Measurements from ENCODE around the gene PSMA2. TPM values are rescaled to one million over a fixed set of nuclear protein-coding genes. Genes with fewer than 3 reads are reported as not detected.

PSMA2 gene
- total RNA-seq: 100 to 1,000 TPM in 1 of 4 donors, 10 to 100 TPM in 3; 33.1 to 123 (median 81.4) TPM

DNA sequence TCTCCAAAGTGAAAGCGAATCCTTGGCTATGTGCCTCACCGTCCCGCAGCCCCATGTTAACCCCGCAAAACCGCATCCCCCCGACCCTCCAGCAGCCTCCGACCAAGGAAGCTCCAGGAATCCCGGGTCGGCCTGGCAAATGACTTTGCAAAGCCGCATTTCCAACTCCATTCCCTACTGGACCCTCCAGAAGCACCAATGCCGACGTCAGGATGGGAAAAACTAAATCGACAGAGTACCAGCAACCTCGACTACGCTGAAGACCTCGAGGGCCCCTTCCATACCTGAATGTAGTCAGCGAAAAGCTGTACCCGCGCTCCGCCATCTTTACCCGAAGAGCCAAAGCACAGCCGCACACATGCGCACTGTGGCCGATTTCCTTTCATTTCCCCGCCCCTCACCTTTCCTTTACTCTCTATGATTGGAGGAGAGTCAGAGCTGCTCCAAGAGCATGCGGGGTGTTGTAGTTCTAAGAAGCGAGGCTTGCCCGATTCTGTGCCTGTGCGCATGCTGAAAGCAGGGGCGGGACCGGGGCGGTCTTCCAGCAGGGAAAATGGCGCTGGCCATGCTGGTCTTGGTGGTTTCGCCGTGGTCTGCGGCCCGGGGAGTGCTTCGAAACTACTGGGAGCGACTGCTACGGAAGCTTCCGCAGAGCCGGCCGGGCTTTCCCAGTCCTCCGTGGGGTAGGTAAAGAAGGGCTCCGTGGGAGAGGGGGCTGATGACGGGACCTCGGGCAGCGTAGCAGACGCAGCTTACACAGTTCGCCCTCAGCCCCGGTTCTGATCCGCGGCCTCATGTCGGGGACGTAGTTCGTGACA is at the start of gene PSMA2, which contains the start of gene MRPL32:
Gene PSMA2, minus strand, starts transcription at position 341 of the 818 bp plus-strand sequence. Its CDS starts 16 bp downstream, at position 325.
Gene MRPL32, plus strand, starts transcription at position 543 of the 818 bp plus-strand sequence. Its CDS starts 11 bp downstream, at position 554.
- Histone ChIP-seq H3K4me1 (peaks cover 15 to 64% (median 41%) of the 10 kb centered on the region in 3 donors), H3K27ac (peak within 1 kb of the TSS; percentile 86 to 96 (median 90)), H3K4me3 (peak within 1 kb of the TSS; percentile 61 to 95 (median 88)), H3K36me3 (peaks cover 0 to 29% (median 9%) of the 10 kb centered on the region in 3 donors), H3K9me3 (no peaks in the 10 kb centered on the region), H3K27me3 (no peaks in the 10 kb centered on the region)
- DNase-seq: peak; percentile 84
- intact Hi-C loops (cut with DNase I): no loop called here
- 0% methylated on average over 20 to 29 of the region's 56 CpGs for WGBS, 2 donors
- TF ChIP-seq, protein P1, sequence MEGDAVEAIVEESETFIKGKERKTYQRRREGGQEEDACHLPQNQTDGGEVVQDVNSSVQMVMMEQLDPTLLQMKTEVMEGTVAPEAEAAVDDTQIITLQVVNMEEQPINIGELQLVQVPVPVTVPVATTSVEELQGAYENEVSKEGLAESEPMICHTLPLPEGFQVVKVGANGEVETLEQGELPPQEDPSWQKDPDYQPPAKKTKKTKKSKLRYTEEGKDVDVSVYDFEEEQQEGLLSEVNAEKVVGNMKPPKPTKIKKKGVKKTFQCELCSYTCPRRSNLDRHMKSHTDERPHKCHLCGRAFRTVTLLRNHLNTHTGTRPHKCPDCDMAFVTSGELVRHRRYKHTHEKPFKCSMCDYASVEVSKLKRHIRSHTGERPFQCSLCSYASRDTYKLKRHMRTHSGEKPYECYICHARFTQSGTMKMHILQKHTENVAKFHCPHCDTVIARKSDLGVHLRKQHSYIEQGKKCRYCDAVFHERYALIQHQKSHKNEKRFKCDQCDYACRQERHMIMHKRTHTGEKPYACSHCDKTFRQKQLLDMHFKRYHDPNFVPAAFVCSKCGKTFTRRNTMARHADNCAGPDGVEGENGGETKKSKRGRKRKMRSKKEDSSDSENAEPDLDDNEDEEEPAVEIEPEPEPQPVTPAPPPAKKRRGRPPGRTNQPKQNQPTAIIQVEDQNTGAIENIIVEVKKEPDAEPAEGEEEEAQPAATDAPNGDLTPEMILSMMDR (IDR thresholded peaks at IDR 0.05): no peak
- TF ChIP-seq POLR2A (IDR thresholded peaks at IDR 0.05): peak in 3 of 4 donors; percentile 28 to 65 (median 32)

DNA sequence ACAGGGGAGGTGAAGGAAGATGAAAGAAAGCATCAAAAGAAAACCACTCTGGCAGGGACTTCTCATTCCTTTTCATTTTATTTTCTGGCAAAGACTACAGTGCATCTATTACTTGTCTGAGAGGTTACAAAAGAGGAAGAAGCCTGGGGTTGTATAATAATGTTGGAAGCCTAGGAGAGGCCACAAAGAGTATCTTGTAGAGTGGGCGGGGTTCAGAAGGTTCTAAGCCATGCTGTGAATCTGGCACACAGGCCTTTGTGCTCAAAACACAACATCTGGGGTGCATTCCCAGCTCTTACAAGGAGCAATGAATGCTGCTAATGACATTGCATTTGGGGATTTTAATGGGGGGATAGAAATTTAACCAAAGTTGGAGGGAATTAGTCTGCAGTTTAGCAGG is 49.6 kb upstream of the PSMA2 start:
- no peaks in the 10 kb centered on the region for H3K36me3 ChIP-seq
- H3K9me3 ChIP-seq: no peaks in the 10 kb centered on the region
- H3K4me1 ChIP-seq: peaks cover 0 to 4% (median 0%) of the 10 kb centered on the region in 3 donors
- intact Hi-C loops (cut with DNase I): no loop called here
- TF ChIP-seq, protein P1 (IDR thresholded peaks at IDR 0.05): no peak
- no peak for TF ChIP-seq POLR2A (IDR thresholded peaks at IDR 0.05)
- DNase-seq: no peak
- H3K27ac ChIP-seq: no peak overlapping the region
- H3K27me3 ChIP-seq: no peaks in the 10 kb centered on the region
- 53 to 63% methylated on average over 1 of the region's 1 CpG for WGBS, 2 donors
- no peak overlapping the region for H3K4me3 ChIP-seq

DNA sequence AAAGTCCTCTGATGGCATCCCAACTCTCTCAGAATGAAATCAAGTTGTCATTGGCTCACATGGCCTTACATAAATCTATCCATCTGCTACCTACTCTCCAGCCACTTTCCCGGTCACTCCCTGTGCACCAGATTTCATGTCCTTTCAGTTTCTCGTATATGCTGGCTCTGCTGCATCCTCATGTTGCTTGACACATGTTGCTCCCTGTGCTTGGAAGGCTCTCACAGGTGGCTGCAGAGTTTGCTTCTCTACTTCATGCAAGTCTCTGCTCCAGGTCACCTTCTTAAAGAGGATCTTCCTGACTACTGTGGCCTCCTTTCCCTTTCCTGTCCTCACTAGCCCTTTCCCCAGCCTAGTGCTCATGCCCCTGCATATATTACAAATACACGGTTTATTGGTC is 48.5 kb upstream of the PSMA2 start:
- no peak overlapping the region for H3K4me3 ChIP-seq
- TF ChIP-seq, protein P1 (IDR thresholded peaks at IDR 0.05): no peak
- no peak for TF ChIP-seq POLR2A (IDR thresholded peaks at IDR 0.05)
- no peaks in the 10 kb centered on the region for H3K36me3 ChIP-seq
- no peak overlapping the region for H3K27ac ChIP-seq
- intact Hi-C loops (cut with DNase I): no loop called here
- peaks cover 0 to 4% (median 0%) of the 10 kb centered on the region in 3 donors for H3K4me1 ChIP-seq
- no peak for DNase-seq
- no peaks in the 10 kb centered on the region for H3K27me3 ChIP-seq
- WGBS, 2 donors: 51 to 64% methylated on average over 3 of the region's 3 CpGs
- H3K9me3 ChIP-seq: no peaks in the 10 kb centered on the region

DNA sequence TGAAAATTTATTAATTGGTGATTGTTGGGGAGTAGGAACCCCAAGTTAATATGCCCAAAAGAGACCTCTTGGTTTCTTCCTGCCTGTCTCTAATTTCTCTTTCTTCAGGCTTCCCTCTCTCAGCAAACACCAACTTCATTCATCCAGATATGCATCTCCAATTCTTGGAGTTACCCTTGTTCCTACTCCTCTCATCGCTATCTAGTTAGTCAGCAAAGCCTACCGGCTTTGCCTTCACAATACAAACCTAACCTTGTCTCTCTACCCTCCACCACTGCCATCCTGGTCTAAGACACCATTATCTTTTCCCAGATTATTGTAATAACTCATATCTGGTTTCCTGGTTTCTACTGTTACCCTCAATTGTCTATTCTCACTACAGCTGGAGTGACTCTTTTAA is 48.1 kb upstream of the PSMA2 start:
- no peak overlapping the region for H3K27ac ChIP-seq
- intact Hi-C loops (cut with DNase I): no loop called here
- H3K36me3 ChIP-seq: no peaks in the 10 kb centered on the region
- peaks cover 0 to 4% (median 0%) of the 10 kb centered on the region in 3 donors for H3K4me1 ChIP-seq
- no peaks in the 10 kb centered on the region for H3K9me3 ChIP-seq
- DNase-seq: no peak
- WGBS, 2 donors: 48 to 96% methylated on average over 2 of the region's 2 CpGs
- H3K27me3 ChIP-seq: no peaks in the 10 kb centered on the region
- no peak overlapping the region for H3K4me3 ChIP-seq
- TF ChIP-seq, protein P1 (IDR thresholded peaks at IDR 0.05): no peak
- TF ChIP-seq POLR2A (IDR thresholded peaks at IDR 0.05): no peak

DNA sequence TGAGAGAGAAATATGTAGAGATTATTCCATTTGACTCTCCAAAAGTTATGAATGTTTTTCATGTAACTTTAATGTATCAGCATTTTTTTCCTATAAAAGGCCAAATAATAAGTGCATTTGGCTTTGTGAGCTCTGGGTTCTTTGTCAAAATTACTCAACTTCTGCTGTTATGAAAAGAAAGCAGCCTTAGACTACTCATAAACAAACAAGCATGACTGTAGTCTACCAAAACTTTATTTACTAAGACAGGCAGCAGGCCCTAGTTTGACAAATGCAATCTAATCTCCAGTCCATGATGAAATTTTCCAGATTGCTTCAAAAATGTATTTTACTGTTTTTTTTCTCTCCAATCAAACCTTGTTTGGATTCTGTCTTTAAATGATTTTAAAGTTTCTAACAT is 46.5 kb upstream of the PSMA2 start:
- TF ChIP-seq, protein P1 (IDR thresholded peaks at IDR 0.05): no peak
- no peak for TF ChIP-seq POLR2A (IDR thresholded peaks at IDR 0.05)
- H3K4me1 ChIP-seq: peaks cover 0 to 6% (median 0%) of the 10 kb centered on the region in 3 donors
- no peak overlapping the region for H3K4me3 ChIP-seq
- no peaks in the 10 kb centered on the region for H3K9me3 ChIP-seq
- DNase-seq: no peak
- H3K27me3 ChIP-seq: no peaks in the 10 kb centered on the region
- no peaks in the 10 kb centered on the region for H3K36me3 ChIP-seq
- intact Hi-C loops (cut with DNase I): no loop called here
- H3K27ac ChIP-seq: no peak overlapping the region

Data from esophagus squamous epithelium (tissue), 5 donors.